CD4-positive, alpha-beta T cell treated with Interleukin-4 for 4 hours (primary cell): ENCODE data around the gene GNA14.
"Not testable (repeated sequence)": the region's sequence is repeated elsewhere in the genome, so short reads cannot be mapped to it uniquely, and the experiment has no call there.

Experiments
- DNase-seq: peaks from one replicate; pipeline ENCODE4 v3.0.0-alpha.2; 2020

GNA14 gene

GRCh38 chr9:77486463-77486862 lies 161.7 kb downstream of the GNA14 start:
- DNase-seq: no peak

DNA sequence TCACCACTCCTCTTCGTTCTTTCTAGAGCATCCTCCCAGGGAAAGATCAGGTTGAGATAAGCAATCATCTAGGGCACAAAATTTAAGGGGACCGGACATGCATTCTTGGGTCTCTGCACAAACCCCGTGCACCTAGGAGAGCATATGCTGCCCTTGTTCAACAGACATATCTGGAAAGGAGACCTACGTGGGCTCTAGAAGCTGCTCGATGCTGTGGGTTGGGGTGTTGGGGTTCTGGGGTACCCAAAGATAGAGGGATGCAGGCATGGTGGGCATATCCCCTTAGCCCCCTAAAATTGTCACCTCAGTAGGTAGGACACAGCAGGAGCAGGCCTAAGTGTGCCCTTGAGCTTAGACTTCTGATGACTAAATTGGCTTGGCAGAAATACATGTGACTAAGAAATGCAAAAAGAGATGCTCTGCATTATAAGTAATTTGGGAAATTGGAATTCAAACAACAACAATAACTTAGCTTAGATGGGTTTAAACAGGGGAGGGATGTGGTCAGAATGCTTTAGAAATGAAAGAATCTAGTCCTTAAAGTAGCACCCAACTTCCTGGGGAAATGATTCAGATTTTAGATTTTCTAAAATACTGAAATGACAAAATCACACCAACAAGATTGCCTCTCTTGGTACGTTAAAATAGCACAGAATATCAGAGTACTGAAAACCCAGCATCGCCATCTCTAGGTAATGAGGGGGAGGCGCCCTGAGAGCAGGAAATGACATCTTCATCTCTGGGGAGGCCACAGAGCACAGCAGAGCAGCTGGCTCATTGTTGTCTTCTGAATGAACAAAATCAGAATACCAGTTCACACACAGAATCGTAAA lies 172.3 kb downstream of the GNA14 start:
- DNase-seq: peak; percentile 29

DNA sequence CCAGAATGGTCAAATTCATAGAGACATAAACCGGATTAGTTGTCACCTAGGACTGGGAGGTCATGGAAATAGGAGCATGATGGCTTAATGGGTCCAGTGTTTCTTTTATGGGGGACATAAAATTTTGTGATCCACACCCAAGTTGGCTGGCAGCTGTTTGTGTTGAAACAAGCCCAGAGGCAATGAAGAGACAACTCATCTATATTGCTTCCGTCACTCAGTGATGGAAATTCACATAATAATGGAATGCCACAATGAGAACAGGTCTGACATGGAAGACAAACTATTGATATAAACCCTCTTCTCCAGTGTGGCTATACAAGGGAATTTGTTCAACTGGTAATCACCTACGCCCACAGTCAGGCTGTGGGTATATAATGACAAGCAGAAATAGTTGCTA lies 173.2 kb downstream of the GNA14 start:
- DNase-seq: no peak

DNA sequence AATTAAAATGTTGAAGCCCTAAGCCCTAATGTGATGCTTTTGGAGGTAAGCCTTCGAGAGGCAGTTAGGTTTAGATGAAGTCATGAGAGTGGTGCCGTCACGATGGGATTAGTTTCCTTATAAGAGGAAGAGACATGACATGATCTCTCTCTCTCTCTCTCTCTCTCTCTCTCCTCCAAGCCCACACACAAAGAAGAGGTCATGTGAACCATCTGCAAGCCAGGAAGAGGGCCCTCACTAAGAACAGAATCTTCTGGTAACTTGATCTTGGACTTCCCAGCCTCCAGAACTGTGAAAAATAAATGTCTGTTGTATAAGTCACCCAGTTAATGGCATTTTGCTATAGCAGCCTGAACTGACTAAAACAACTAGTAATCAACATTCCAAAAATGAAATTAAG lies 175.5 kb downstream of the GNA14 start:
- no peak for DNase-seq

GRCh38 chr9:77471572-77471971 lies 176.6 kb downstream of the GNA14 start:
- DNase-seq: no peak

- DNase-seq: no peak
Observed at GRCh38 chr9:77469515-77470231, 178.4 kb downstream of the GNA14 start.

- no peak for DNase-seq
Observed at GRCh38 chr9:77464661-77465060, 183.5 kb downstream of the GNA14 start.

DNA sequence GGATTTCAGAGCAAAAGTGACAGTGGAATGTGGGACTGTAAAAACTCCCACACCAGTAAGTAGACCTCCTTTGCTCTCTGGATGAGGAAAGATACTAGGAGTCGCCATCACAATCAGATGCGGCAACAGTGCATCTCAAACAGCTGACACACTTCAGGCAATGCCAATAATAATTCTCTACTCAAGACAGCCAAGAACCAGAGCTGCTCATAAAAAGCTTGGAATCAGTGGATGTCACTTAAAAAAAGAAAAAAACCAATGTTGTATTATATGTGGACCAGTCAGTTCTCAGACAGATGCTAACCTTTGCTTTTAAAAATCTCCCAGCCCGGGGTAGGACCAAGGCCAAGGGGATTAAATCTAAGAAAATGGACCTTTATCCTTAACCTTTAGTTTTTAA lies 185.0 kb downstream of the GNA14 start:
- no peak for DNase-seq

GRCh38 chr9:77462066-77462465 lies 186.1 kb downstream of the GNA14 start:
- no peak for DNase-seq

- DNase-seq: no peak
Observed at GRCh38 chr9:77460938-77461337, 187.2 kb downstream of the GNA14 start.

- DNase-seq: peak; percentile 62
Observed at GRCh38 chr9:77457916-77458592, 190.1 kb downstream of the GNA14 start.

- peak; percentile 80 for DNase-seq
Observed at GRCh38 chr9:77456829-77457437, 191.2 kb downstream of the GNA14 start.

GRCh38 chr9:77455312-77455927 lies 192.7 kb downstream of the GNA14 start:
- DNase-seq: peak; percentile 6

GRCh38 chr9:77454663-77455062 lies 193.5 kb downstream of the GNA14 start:
- no peak for DNase-seq

DNA sequence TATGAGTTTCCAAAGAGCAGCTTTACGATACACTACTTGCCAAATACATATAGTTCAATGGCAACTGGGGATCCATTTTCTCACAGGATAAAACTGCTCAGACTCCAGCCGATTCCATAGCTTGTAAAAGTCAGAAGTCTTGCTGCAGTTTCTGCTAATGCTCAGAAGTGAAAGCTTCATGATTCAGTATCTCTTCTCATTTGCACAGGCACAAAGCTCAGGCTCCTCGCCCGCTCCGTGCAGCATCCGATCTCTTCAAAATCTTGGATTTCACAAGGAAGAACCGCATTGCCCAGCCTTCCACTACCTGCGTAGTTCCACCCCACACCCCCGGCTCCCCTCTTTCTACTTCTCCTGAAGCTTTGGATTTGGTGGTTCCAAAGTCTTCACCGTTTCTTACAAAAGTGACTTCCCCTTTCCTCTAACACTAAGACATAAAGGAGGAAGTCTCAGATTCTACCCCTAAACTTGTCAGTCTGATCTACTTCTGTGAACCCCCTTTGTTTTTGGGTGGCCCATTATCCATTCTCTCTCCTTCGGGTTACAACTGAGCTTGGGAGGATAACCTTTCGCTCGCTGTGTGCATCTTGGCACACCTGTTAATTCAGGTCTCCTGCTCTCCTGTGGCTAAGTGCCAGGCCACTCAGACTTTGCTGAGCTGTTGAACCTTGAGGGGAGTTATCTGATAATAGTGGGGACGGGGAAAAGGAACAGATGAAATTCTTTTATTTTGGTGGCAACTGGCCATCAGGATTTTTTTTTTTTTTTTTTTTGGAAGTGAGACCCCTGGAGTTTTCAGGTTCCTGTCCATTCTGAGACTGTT lies 194.1 kb downstream of the GNA14 start:
- DNase-seq: no peak

- no peak for DNase-seq
Observed at GRCh38 chr9:77451507-77451906, 196.6 kb downstream of the GNA14 start.

- no peak for DNase-seq
Observed at GRCh38 chr9:77450085-77450475, 198.0 kb downstream of the GNA14 start.

- DNase-seq: no peak
Observed at GRCh38 chr9:77449240-77450084, 198.7 kb downstream of the GNA14 start.

DNA sequence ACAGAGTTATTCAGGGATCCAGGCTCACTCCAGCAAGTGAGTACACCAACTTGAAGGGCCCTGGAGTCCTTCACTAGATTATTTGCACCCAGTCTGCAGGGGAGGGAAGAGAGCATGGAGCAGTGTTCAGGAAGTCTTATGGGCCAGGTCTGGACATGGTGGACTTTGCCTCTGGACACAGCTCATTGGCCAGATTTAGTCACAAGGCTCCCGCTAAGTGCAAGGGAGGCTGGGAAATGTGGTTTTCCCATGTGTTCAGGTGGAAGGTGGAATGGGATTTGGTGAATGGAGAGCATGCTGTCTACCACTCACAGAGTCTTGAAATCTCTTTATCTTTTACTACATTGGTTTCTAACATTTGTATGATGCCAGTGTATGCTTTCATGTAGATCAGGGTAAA lies 200.5 kb downstream of the GNA14 start:
- DNase-seq: no peak

DNA sequence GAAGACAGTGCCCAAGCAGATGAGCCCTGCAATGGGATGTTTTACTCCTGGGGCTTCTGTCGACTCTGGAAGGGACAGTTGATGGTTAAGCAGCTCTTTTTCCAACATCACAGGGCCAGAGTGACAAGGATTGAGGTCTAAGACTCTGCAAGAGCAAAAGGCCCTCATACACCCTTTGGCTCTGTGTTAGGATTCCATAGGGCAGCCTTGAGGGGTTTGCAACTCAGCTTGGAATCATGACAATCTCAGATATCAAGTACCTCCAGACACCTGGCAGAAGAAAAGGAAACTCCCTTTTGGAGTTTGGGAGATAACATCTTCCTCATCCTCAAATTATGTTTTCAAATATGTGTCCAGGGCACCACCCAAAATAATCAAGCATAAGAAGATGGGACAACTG lies 205.7 kb downstream of the GNA14 start:
- no peak for DNase-seq

- not testable (repeated sequence) for DNase-seq
Observed at GRCh38 chr9:77441124-77441523, 207.0 kb downstream of the GNA14 start.
